Fibroblast of villous mesenchyme (primary cell): ENCODE data around the gene ALDOA. TPM values are rescaled to one million over a fixed set of nuclear protein-coding genes. Genes with fewer than 3 reads are reported as not detected.
"Not testable (repeated sequence)": the region's sequence is repeated elsewhere in the genome, so short reads cannot be mapped to it uniquely, and the experiment has no call there.

Experiments
- DNase-seq: peaks from one replicate; pipeline ENCODE4 v3.0.0-alpha.2; 2010; ENCODE audit warnings: low read depth
- H3K4me3 ChIP-seq: 2 replicates; pipeline ENCODE4 v1.5.1; 2011; ENCODE audit warnings: low read depth, mild to moderate bottlenecking, low read length
- total RNA-seq: library from RNA; depleted of rRNA; stranded (reverse); fragments of >200 nt; gene quantifications from 2 replicates; pipeline ENCODE4 v1.2.3, GENCODE V29; 2012
- TF ChIP-seq, protein P1 (sequence below): IDR thresholded peaks from 2 replicates; pipeline ENCODE4 v1.5.1; 2012; ENCODE audit warnings: low read depth, mild to moderate bottlenecking, low read length; ENCODE audit not compliant: insufficient read depth

The ALDOA gene
- total RNA-seq, 1 donor, result 545 TPM

DNA sequence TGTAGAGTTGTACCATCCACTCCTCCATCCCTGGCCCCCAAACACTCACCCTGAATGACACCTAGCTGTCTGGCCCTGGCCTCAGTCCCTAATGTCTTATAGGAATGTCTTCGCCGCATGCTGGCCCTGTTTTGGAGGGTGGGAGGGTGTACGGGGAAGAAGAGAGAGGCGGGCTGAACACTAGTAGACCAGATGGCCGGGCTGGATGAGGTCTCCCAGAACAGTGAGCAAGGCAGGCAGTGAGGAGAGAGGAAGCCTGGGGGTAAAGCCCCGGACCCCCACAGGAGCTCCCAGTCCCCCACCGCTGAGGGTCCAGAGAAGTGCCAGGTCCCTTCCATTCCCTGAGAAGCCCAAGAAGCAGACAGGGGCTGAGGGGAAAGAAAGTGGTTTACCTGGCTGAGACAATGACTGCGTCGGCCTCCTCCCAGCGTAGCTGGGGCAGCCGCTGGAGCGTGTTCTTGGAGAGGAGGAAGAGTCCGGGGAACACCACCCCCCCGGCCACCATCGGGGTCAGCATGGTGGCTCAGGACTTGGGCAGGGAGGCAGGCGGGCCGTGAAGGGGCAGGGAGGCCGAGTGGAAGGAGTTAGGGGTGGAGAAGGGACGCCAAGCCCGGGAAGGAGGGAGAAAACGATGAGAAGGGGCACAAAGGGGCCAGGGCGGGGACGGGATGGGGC, 35.4 kb upstream of the ALDOA start:
- no peak for DNase-seq
- TF ChIP-seq, protein P1, sequence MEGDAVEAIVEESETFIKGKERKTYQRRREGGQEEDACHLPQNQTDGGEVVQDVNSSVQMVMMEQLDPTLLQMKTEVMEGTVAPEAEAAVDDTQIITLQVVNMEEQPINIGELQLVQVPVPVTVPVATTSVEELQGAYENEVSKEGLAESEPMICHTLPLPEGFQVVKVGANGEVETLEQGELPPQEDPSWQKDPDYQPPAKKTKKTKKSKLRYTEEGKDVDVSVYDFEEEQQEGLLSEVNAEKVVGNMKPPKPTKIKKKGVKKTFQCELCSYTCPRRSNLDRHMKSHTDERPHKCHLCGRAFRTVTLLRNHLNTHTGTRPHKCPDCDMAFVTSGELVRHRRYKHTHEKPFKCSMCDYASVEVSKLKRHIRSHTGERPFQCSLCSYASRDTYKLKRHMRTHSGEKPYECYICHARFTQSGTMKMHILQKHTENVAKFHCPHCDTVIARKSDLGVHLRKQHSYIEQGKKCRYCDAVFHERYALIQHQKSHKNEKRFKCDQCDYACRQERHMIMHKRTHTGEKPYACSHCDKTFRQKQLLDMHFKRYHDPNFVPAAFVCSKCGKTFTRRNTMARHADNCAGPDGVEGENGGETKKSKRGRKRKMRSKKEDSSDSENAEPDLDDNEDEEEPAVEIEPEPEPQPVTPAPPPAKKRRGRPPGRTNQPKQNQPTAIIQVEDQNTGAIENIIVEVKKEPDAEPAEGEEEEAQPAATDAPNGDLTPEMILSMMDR, result no peak
- H3K4me3 ChIP-seq, result no peak overlapping the region

DNA sequence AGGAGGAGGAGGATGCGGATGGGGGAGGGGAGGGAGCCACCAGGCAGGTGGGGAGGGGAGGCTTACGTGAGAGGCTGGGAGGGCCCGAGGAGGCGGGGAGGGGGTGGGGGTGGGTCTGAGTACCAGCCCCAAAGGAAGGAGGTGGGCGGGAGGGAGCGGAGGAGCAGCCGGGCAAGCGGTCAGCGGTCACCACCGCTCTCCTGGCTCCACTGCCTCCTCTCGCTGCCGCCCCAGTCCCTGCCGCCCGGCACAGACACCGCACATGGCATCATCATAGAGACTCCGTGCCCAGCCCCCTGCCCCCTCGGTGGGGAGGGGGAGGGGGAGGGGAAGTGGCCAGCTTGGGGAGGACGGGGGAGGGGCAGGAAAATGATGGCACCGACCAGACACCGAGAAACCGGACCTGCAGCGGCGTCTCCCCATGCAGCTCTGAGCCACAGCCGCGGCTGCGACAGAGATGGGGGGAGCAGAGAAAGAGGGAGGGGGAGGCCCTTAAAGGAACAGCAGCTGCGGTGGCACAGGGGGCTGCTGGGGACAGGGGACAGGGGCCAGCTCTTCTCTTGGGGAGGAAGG, 34.6 kb upstream of the ALDOA start, which contains the start of gene TLCD3B:
TLCD3B (minus strand) TSS at position 431 of the 573 bp plus-strand sequence. CDS start 744 bp downstream, outside the sequence.
- no peak for DNase-seq
- TF ChIP-seq, protein P1, result no peak
- no peak within 1 kb of the TSS for H3K4me3 ChIP-seq

DNA sequence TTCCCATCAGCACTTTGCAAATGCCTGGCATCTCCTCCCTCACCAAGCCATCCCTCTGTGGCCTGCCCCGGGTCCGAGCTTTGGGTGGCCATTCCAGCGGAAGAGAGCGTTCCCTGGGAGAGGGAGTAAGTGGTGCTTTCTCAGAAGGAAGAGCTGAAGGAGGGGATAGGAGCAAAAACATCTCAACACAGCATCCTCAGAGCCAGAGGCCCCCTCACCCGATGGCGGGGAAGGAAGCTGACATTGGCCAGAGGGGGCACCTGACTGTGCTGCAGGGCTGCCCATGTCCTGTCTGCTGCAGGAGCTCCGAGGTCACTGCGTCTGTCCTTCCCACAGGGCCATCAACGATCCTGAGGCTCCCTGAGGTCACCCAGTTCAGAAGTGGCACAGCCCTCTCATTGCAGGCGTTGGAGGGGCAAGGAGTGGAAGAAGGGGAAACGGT, 34.1 kb upstream of the ALDOA start:
- TF ChIP-seq, protein P1, result no peak
- no peak overlapping the region for H3K4me3 ChIP-seq
- DNase-seq, result no peak

DNA sequence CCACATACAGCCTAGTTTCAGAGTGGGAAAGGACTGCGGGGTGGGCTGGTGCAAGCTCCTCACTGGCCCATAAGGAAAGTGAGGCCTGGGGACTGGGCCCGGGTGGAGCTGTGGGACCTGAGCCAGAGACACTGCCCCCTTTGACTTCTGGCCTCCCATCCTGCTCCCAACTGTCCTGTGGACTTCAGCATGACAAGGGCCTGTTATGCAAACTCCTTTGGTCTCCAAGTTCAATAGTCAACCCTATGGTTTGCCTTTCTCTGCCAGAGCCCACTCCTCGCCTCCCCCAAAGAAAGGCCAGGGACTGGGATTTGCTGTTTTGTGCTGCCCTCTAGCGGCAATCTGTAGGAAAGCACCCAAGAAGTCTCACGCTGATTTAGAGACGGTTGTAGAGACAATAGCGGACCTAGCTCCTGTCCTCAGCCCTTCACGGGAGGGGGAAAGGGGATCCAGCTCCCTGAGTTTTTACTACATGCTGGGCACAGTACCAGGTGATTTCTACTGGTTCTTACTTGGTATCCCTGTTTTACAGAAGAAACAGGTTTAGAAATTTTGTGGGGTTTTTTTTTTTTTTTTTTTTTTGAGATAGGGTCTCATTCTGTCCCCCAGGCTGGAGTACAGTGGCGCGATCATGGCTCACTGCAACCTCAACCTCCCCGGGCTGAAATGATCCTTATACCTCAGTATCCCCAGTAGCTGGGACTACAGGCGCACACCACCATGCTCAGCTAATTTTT, 33.3 kb upstream of the ALDOA start:
- TF ChIP-seq, protein P1, result peak; percentile 87

DNA sequence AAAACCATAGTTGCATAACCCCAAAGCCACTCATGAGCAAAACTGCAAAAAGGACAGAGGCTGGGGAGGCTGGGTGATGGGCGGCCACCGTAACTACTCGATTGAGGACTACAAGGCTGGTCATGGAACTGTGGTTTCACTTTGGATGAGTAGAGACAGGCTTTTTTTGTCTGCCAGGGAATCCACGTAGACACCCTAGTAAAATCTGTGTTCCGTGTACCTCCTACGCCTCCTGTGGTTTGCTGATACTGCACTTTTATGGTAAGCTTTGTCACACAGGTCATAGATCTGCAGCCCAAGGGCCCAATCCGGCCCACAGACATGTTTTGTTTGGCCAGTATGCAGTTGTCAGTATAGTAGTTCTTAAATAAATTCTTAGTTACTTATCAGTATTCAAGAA, 32.3 kb upstream of the ALDOA start:
- no peak overlapping the region for H3K4me3 ChIP-seq
- TF ChIP-seq, protein P1, result no peak
- no peak for DNase-seq

More for the DNA sequence above, 33.3 kb upstream of the ALDOA start:
- H3K4me3 ChIP-seq, result no peak overlapping the region
- DNase-seq, result peak; percentile 67

DNA sequence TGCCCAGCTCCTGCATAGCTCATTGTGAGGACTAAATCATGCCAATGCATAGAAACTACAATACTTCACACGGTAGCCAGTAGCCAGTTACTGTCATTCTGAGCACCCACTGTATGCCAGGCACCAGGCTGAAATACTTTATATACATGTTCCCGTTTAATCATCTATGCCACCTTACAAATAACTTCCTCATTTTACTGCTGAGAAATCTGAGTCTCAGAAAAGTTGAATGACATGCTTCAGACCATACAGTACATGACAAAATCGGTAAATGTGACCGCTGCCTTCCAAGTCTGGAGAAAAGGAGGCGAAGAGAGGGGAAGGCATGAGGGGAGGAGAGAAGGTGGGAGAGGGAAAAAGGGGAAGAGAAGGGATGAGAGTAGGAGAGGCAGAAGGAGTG, 25.3 kb upstream of the ALDOA start:
- TF ChIP-seq, protein P1, result no peak
- no peak overlapping the region for H3K4me3 ChIP-seq
- DNase-seq, result no peak

DNA sequence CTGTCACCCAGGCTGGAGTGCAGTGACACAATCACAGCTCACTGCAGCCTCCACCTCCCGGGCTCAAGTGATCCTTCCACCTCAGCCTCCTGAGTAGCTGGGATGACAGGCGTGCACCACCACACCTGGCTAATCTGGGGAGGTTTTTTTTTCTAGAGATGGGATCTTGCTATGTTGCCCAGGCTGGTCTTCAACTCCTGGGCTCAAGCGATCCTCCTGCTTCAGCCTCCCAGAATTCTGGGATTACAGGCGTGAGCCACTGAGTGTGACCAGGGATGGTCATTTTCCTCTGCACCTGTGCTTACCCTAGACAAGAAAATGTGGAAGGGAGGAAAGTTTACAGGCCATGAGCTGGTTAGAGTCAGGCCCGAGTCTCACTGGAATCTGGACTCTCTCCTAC, 24.9 kb upstream of the ALDOA start:
- not testable (repeated sequence) for DNase-seq

More for the DNA sequence above, 24.9 kb upstream of the ALDOA start:
- not testable (repeated sequence) for H3K4me3 ChIP-seq
